GM18951 (cell line): ENCODE results near the gene HRH2.
"Not testable (repeated sequence)": the region's sequence is repeated elsewhere in the genome, so short reads cannot be mapped to it uniquely, and the experiment has no call there.

Experiments used
- POLR2A ChIP-seq: IDR thresholded peaks from 4 replicates; pipeline ENCODE4 v1.6.1; 2011; ENCODE audit warnings: mild to moderate bottlenecking; ENCODE audit not compliant: insufficient read length, insufficient read depth; ENCODE audit errors: extremely low read depth
- in situ Hi-C: fragments of 300-500 bp; cut with MboI; formaldehyde crosslinking; loops from one replicate; pipeline ENCODE4 v1.12.0; 2022; ENCODE audit warnings: low sequenced_read_pairs, mixed read lengths, inconsistent platforms; ENCODE audit not compliant: unreplicated experiment

Gene HRH2

GRCh38 chr5:175747539-175748060 lies 89.7 kb downstream of the HRH2 start:
- in situ Hi-C loops = loop anchor here (25.0 kb wide), 1 partner anchor 665 kb away; the partner anchor contains the start of gene CLTB
- TF ChIP-seq POLR2A = no peak

GRCh38 chr5:175748650-175749049 lies 90.8 kb downstream of the HRH2 start:
- in situ Hi-C loops = loop anchor here (25.0 kb wide), 1 partner anchor 664 kb away; the partner anchor contains the start of gene CLTB
- no peak for TF ChIP-seq POLR2A

- in situ Hi-C loops = loop anchor here (25.0 kb wide), 1 partner anchor 663 kb away; the partner anchor contains the start of gene CLTB
- TF ChIP-seq POLR2A = no peak
Measured at GRCh38 chr5:175749591-175749990, 91.7 kb downstream of the HRH2 start.

- no peak for TF ChIP-seq POLR2A
- in situ Hi-C loops = no loop called here
Measured at GRCh38 chr5:175750511-175750931, 92.7 kb downstream of the HRH2 start.

GRCh38 chr5:175751369-175751768 lies 93.5 kb downstream of the HRH2 start:
- no peak for TF ChIP-seq POLR2A
- in situ Hi-C loops = no loop called here

GRCh38 chr5:175752826-175753535 lies 95.1 kb downstream of the HRH2 start:
- in situ Hi-C loops = no loop called here

GRCh38 chr5:175753536-175754402 lies 95.9 kb downstream of the HRH2 start:
- in situ Hi-C loops = no loop called here
- no peak for TF ChIP-seq POLR2A

More at GRCh38 chr5:175752826-175753535, 95.1 kb downstream of the HRH2 start:
- TF ChIP-seq POLR2A = no peak

GRCh38 chr5:175759991-175760390 lies 102.1 kb downstream of the HRH2 start:
- in situ Hi-C loops = not testable (repeated sequence)
